ENCODE results near the gene CELA2B.
A peak's percentile ranks its signal among the peaks of the same experiment; 100 is the strongest.
"Not testable (repeated sequence)": the region's sequence is repeated elsewhere in the genome, so short reads cannot be mapped to it uniquely, and the experiment has no call there.

CELA2B gene

GRCh38 chr1:15469361-15469760, 6.5 kb upstream of the CELA2B start:
- DNase-seq: no peak

GRCh38 chr1:15469821-15470448, 6.0 kb upstream of the CELA2B start:
- DNase-seq: not testable (repeated sequence)

GRCh38 chr1:15471067-15471466, 4.8 kb upstream of the CELA2B start:
- DNase-seq: not testable (repeated sequence)

GRCh38 chr1:15471723-15472122, 4.2 kb upstream of the CELA2B start:
- DNase-seq: not testable (repeated sequence)

DNA sequence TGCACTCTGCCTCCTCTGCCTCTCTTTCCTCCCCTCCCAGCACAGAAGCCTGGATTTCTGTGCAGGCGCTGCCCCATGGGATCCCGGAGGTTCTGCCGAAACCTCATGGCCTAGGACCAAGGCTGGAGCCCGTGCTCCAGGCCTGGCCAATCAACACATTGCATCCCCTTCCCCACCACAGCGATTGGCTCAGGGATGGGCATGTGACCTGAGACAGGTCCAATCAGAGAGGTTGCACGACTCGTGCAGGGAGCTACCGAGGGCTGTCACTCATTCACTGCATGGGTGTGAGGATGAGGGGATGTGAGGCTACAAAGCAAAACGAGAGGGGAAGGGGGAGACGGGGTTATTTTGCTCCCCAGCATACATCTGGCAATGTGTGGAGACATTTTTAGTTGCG, 3.3 kb upstream of the CELA2B start:
- no peak for DNase-seq

- no peak for DNase-seq
These were observed 1.0 kb downstream of the CELA2B start for GRCh38 chr1:15476927-15477326.

- DNase-seq: no peak
These were observed 1.8 kb downstream of the CELA2B start for GRCh38 chr1:15477646-15478212.

DNA sequence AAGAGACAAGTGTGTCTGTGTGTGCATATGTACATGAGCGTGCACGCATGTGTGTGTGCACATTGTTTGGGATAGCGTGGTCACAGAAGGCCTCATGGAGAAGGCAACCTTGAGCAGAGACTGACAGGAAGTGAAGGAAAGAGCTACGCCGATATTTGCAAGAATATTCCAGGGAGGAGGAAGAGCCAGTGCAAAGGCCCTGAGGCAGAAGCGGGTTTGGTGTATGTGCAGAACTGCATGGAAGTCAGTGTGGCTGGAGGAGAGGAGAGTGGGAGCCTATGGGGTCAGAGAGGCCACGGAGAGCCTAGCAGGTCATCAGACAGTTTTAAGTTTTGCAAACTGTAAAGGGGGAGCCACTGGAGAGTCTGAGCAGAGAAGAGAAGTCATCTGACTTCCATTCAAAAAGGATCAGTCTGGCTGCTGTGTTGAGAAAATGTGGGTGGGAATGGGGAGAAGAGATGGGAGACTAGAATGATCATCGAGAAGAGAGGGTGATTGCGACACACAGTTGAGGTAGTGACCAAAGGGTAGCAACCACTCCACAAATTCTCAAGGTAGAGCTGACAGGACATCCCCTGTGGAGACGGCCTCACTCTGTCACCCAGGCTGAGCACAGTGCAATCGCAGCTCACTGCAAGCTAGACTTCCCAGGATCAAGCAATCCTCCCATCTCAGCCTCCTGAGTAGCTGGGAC, 3.9 kb downstream of the CELA2B start:
- no peak for DNase-seq

- not testable (repeated sequence) for DNase-seq
These were observed 6.6 kb downstream of the CELA2B start for GRCh38 chr1:15482455-15482854.

DNA sequence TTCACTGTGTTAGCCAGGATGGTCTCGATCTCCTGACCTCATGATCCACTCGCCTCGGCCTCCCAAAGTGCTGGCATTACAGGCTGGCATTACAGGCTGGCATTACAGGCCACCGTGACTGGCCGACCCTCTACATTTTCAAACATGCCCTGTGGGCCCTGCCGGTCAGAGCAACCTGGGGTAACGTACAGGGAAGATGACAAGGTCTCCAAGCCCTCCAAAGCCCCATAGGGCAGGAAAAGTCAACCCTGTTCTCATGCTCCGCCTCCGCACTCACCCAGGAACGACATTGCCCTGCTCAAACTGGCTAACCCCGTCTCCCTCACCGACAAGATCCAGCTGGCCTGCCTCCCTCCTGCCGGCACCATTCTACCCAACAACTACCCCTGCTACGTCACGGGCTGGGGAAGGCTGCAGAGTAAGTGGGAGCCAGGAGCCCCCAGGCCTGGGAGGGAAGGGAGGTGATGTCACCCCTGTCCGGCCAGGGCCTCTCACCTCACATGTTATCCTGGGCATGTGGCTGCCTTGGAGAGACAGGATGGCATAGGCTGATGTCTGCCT, 7.2 kb downstream of the CELA2B start:
- not testable (repeated sequence) for DNase-seq

DNA sequence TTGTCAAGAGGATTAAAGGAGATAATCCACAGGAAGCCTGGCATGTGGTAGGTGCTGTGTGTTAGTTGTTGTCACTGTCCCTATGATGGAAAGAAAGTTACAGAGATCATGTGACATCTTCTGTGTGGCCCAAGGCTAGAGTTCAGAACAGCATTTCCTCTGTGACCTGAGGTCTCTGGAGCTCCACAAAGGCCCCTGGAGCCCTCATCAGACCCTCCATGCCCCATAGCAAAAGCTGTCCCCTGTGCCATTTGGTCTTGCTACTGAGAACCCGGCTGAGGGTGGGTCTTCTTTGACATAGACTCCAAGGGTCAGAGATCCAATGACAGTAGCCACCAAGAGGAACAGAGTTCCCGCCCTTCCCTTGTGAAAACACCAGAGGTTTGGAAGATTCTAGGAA, 8.1 kb downstream of the CELA2B start:
- DNase-seq: no peak

DNA sequence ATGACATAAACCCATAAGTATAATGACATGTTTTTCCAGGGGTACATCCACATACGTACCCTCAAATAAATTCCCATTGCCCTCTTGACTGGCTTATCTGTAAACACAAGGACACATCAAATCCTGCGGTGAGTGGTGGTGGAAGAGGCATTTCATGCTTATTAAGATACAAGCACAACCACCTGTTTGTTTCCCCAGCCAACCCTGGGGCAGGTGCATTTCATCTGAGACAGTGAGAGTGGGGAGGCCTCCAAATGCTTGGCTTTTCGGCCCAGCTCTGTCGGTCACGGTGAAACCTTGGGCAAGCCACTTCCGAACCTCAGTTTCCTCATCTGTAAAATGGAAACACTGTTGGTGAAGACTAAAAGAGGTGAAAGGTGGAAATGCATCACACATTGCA, 8.5 kb downstream of the CELA2B start:
- DNase-seq: not testable (repeated sequence)

DNA sequence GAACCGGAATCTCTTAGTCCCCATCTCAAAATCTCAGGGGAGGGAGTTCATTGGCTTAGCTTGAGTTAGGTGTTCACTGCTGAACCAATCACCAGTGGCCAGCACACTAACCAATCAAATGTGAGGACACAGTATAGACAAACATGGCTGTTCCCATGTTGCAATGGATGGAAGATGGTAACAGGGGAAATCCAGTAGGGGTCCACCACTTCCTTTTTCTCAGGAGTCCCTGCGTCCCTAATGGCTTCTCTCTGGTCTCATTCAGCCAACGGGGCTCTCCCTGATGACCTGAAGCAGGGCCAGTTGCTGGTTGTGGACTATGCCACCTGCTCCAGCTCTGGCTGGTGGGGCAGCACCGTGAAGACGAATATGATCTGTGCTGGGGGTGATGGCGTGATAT, 9.7 kb downstream of the CELA2B start:
- no peak for DNase-seq

DNA sequence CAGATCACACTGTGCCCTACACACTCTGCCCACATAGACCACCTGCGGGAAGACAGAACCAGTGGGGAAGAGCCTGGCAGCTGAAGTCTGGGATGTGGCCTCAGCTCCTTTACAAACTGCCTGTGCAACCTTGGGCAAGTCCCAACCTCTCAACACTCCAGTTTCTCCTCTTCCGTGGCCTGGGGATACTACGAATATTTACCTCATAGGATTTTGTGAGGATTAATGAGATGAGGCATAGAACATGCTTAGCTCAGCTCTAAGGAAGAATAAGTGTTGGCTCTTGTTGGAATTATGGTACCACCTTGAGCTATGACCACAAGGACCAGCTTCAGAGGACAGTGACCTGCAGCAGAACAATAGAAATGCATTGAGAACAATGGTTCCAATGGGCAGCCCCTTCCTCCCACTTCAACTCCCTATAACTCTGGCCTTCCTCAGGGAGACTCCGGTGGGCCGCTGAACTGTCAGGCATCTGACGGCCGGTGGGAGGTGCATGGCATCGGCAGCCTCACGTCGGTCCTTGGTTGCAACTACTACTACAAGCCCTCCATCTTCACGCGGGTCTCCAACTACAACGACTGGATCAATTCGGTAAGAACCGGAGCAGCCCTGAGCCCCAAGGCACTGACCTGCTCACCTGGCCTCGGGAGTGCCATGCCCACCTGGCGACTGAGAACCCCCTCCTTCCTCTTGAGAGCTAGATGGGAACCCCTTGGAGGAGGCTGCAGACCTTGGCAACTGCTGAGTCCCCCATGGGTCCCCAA, 11.1 kb downstream of the CELA2B start:
- not testable (repeated sequence) for DNase-seq

DNA sequence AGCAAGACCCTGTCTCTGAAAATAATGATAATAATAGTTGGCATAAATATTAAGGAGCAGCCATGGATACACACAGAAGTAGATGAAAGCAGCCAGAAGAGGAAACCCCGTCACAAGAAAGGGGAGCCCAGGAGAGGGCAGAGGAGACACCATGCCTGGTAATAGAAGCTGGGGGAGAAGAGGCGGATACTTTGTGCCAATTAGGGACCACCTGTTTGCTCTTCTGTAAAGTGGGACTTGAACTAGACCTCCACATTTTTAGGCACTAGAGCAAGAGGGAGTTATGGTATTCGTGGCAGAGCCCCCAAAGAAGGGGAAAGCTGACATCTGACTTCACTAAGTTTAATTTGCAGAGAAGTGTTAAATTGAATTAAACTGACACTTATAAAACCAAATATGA, 12.5 kb downstream of the CELA2B start:
- no peak for DNase-seq

DNA sequence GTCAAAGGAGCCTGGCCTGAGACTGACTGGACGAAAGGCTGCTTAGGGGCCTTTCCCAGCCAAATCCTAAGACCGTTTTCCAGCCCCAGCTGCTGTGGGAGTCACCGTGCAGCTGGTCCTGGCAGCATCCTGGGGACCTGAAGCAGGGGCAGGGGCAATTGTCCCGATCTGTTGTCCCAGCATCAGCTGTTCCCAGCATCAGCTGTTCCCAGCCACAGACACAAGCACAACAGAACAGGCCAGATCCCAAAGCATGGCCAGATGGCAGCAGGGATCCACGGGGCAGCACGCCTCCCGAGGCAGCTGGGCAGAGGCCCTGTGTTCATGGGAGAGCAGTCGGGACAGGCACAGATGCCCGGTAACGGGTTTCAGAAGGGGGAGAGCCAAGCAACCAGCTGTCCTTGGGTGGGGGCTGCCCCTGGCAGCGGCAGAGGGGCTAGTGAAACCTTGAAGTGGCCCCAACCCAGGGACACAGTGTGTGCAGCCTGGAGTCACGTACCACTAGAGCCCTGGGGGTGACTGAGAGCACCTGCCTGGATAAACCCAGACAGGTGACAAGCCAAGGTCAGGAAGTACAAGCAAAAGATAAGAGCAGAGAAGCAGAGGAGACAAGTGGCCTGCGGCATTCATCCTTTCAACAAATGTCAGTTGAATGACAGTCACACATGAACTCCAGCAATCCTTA, 13.3 kb downstream of the CELA2B start:
- DNase-seq: peak; percentile 93

DNA sequence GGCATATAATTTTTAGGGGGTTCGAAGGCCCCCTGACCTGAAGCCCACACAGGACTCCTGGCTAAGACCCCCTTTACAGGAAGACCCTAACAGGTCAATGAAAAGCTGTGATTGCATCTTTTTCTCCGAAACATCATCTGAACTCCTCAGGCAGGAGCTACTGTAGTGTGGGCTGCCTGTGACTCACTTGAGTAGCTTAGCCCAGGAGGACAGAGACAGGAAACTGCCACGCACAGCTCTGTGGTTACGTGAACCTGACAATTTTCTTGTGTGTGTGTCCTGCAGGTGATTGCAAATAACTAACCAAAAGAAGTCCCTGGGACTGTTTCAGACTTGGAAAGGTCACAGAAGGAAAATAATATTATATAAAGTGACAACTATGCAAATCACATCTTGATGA, 15.1 kb downstream of the CELA2B start:
- not testable (repeated sequence) for DNase-seq

DNA sequence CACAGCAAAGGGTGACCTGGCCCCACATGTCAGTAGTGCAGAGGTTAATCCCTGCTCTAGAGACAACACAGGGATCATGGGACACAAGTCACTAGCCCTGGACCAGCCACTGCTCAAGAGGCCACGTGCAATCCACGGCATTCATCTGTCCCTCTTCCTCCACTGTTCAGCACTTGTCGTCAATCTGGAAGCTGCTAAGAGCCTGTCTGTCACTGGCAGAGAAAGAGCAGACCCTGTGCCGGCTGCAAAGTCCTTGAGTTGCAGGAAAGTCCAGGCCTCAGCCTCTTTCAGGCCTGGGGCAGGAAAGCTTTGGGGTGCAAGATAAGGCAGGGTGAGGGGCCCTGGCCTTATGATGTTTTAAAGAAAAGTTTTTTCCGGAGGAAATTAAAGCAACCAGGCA, 16.7 kb downstream of the CELA2B start:
- DNase-seq: no peak

GRCh38 chr1:15493869-15494390, 18.0 kb downstream of the CELA2B start:
- no peak for DNase-seq

GRCh38 chr1:15500184-15501178, 24.6 kb downstream of the CELA2B start:
- no peak for DNase-seq
